ENCODE results near the gene MAGEE1.

- TF ChIP-seq CTCF (optimal IDR thresholded peaks at IDR 0.05 in 1 of 3, IDR thresholded peaks at IDR 0.05 in 1 of 3, conservative IDR thresholded peaks at IDR 0.05 in 1 of 3; ENCODE audit: extremely low read depth in 1 of 3, insufficient read depth in 2 of 3, low read length in 3 of 3) (peak; percentile 44 to 66 (median 53)), EZH2 (IDR thresholded peaks at IDR 0.05; ENCODE audit: low read length) (no peak)
These were observed 27.0 kb downstream of the MAGEE1 start for GRCh38 chrX:76454456-76454927.
